ENCODE results near the gene CAD. TPM values are rescaled to one million over a fixed set of nuclear protein-coding genes. Genes with fewer than 3 reads are reported as not detected.

The CAD gene
- total and polyA plus RNA-seq, 2 of the 4 experiments (the other 2 are of a cell fraction) = 12.9 to 38.7 TPM

- no peak for ATAC-seq (ENCODE audit: low read depth)
- no peak overlapping the region for H3K18ac ChIP-seq (ENCODE audit: low read depth, low read length)
- no TSS peak for BruUV-seq (replicated peaks)
- WGBS, 2 experiments (ENCODE audit: extremely low coverage in 2 of 2, insufficient read length in 1 of 2) = 2% methylated on average over 19 of the region's 40 CpGs; no CpG with 5 or more reads in 1 of the 2 experiments
- H3K79me1 ChIP-seq (ENCODE audit: low read depth in 1 of 2, low read length in 2 of 2) = no peaks in the 10 kb centered on the region
- no peak overlapping the region for H2AK9ac ChIP-seq (replicated peaks; ENCODE audit: low read depth, low read length, poor library complexity)
- H3K9me3 ChIP-seq (ENCODE audit: control insufficient read depth, insufficient read depth, low read length) = no peaks in the 10 kb centered on the region; the same call in 1 of the 2 replicates
- H4K5ac ChIP-seq (ENCODE audit: low read depth, low read length) = no peak overlapping the region
- no peaks in the 10 kb centered on the region; the same call in 1 of the 2 replicates for H3K9me1 ChIP-seq (ENCODE audit: insufficient read depth, low read length)
- CTCF ChIA-PET = no interaction called here
- H3K23ac ChIP-seq (ENCODE audit: low read depth, low read length) = no peak overlapping the region
- H4K20me1 ChIP-seq (ENCODE audit: insufficient read depth, low read length) = no peaks in the 10 kb centered on the region
- peaks cover 86% of the 10 kb centered on the region for H3K27me3 ChIP-seq (ENCODE audit: control insufficient read depth, insufficient read depth, low read length)
- H2BK15ac ChIP-seq (ENCODE audit: low read depth, low read length) = no peak overlapping the region
- no peak overlapping the region for H3K14ac ChIP-seq (replicated peaks; ENCODE audit: low read depth, low read length)
- in situ Hi-C loops (cut with MboI; ENCODE audit: low sequenced_read_pairs) = no loop called here
- H3K56ac ChIP-seq (ENCODE audit: extremely low read depth, insufficient read depth, low read length) = no peak overlapping the region
- no peaks in the 10 kb centered on the region for H3K36me3 ChIP-seq (ENCODE audit: control insufficient read depth, insufficient read depth, low read length)
- no peak overlapping the region for H3K4ac ChIP-seq (ENCODE audit: low read depth, low read length)
- H3K27ac ChIP-seq (ENCODE audit: insufficient read depth, low read length) = no peak overlapping the region
- no peak overlapping the region for H3K9ac ChIP-seq (ENCODE audit: low read depth, low read length)
- no peak overlapping the region for H2BK120ac ChIP-seq (ENCODE audit: low read depth, low read length)
- DNase-seq = no peak
- POLR2A ChIA-PET (ENCODE audit: unreplicated experiment) = no interaction called here
- no peak overlapping the region for H3K4me2 ChIP-seq (ENCODE audit: low read depth, low read length)
- no peak overlapping the region for H4K8ac ChIP-seq (ENCODE audit: low read depth in 2 of 2, low read length in 2 of 2)
- no peak overlapping the region for H2AFZ ChIP-seq (replicated peaks; ENCODE audit: low read length, poor library complexity)
- TF ChIP-seq CHD1 (IDR thresholded peaks at IDR 0.05; ENCODE audit: low read depth, low read length) = no peak
- no peak for TF ChIP-seq RCOR1 (IDR thresholded peaks at IDR 0.05; ENCODE audit: insufficient replicate concordance, low read length)
- TF ChIP-seq RAD21 (IDR thresholded peaks at IDR 0.05; ENCODE audit: low read length) = no peak
- no peak for TF ChIP-seq CEBPB (IDR thresholded peaks at IDR 0.05; ENCODE audit: low read depth, low read length)
- no peak for TF ChIP-seq USF2 (IDR thresholded peaks at IDR 0.05; ENCODE audit: low read depth, low read length)
- TF ChIP-seq SMC3 (IDR thresholded peaks at IDR 0.05; ENCODE audit: low read depth, low read length) = no peak
- no peak for TF ChIP-seq RFX5 (IDR thresholded peaks at IDR 0.05; ENCODE audit: low read depth, low read length)
- TF ChIP-seq POLR2A (IDR thresholded peaks at IDR 0.05; ENCODE audit: low read depth, low read length) = no peak
- TF ChIP-seq ELK1 (IDR thresholded peaks at IDR 0.05; ENCODE audit: borderline replicate concordance, low read depth, low read length) = no peak
- no peak for TF ChIP-seq MAZ (IDR thresholded peaks at IDR 0.05; ENCODE audit: borderline replicate concordance, low read depth, low read length)
- no peak for TF ChIP-seq MAFK (IDR thresholded peaks at IDR 0.05; ENCODE audit: low read depth, low read length)
- no peak for TF ChIP-seq MXI1 (IDR thresholded peaks at IDR 0.05; ENCODE audit: borderline replicate concordance, low read depth, low read length)
- TF ChIP-seq, protein P1, sequence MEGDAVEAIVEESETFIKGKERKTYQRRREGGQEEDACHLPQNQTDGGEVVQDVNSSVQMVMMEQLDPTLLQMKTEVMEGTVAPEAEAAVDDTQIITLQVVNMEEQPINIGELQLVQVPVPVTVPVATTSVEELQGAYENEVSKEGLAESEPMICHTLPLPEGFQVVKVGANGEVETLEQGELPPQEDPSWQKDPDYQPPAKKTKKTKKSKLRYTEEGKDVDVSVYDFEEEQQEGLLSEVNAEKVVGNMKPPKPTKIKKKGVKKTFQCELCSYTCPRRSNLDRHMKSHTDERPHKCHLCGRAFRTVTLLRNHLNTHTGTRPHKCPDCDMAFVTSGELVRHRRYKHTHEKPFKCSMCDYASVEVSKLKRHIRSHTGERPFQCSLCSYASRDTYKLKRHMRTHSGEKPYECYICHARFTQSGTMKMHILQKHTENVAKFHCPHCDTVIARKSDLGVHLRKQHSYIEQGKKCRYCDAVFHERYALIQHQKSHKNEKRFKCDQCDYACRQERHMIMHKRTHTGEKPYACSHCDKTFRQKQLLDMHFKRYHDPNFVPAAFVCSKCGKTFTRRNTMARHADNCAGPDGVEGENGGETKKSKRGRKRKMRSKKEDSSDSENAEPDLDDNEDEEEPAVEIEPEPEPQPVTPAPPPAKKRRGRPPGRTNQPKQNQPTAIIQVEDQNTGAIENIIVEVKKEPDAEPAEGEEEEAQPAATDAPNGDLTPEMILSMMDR (conservative IDR thresholded peaks at IDR 0.05; ENCODE audit: low read depth, low read length) = no peak
- TF ChIP-seq NFE2L2 (IDR thresholded peaks at IDR 0.05; ENCODE audit: low read depth, low read length) = no peak
- TF ChIP-seq FOS (IDR thresholded peaks at IDR 0.05; ENCODE audit: low read depth, low read length) = no peak
- no peak for TF ChIP-seq BHLHE40 (IDR thresholded peaks at IDR 0.05; ENCODE audit: low read depth, low read length)
- H3K4me1 ChIP-seq (ENCODE audit: control insufficient read depth, insufficient read depth, low read length) = peaks cover 4% of the 10 kb centered on the region; the same call in 1 of the 2 replicates
- no peak overlapping the region for H4K91ac ChIP-seq (ENCODE audit: insufficient read depth, low read depth, low read length)
- H2BK20ac ChIP-seq (ENCODE audit: low read depth, low read length) = no peak overlapping the region
- no peak overlapping the region for H2AK5ac ChIP-seq (ENCODE audit: low read depth, low read length)
- no peak overlapping the region for H3K4me3 ChIP-seq (ENCODE audit: insufficient read depth, low read depth, low read length)
- intact Hi-C loops (cut with micrococcal nuclease) = no loop called here
- dilution Hi-C loops (cut with HindIII; ENCODE audit: low sequenced_read_pairs, unreplicated experiment) = no loop called here
- no peak overlapping the region for H2BK5ac ChIP-seq (ENCODE audit: low read depth, low read length, poor library complexity, severe bottlenecking)
Measured at GRCh38 chr2:27261926-27262298, 44.7 kb downstream of the CAD start.

Data from IMR-90 (cell line).